ENCODE measurements around the gene PHACTR3. TPM values are rescaled to one million over a fixed set of nuclear protein-coding genes. Genes with fewer than 3 reads are reported as not detected.

Gene PHACTR3
- total and polyA plus RNA-seq, 2 experiments from 2014 or later = 0.45 to 0.61 TPM

GRCh38 chr20:59765599-59766177 lies 161.3 kb downstream of the PHACTR3 start:
- Histone ChIP-seq H3K4me1 (ENCODE audit: insufficient read depth) (no peaks in the 10 kb centered on the region), H3K4me3 (no peak overlapping the region), H3K27me3 (ENCODE audit: insufficient read depth) (no peaks in the 10 kb centered on the region), H3K9me2 (ENCODE audit: insufficient read depth) (peaks cover 5% of the 10 kb centered on the region; the same call in 1 of the 2 replicates), H4K20me1 (replicated peaks; ENCODE audit: insufficient read depth) (no peaks in the 10 kb centered on the region), H3K4me2 (no peak overlapping the region), H3K27ac (ENCODE audit: low read depth) (no peak overlapping the region), H3K36me3 (ENCODE audit: insufficient read depth) (no peaks in the 10 kb centered on the region), H3F3A (replicated peaks; ENCODE audit: low read depth) (no peaks in the 10 kb centered on the region), H2AFZ (no peak overlapping the region), H3K79me2 (replicated peaks; ENCODE audit: insufficient read depth) (no peaks in the 10 kb centered on the region)
- Mint-ChIP-seq H3K4me3 (no peak overlapping the region), H3K36me3 (ENCODE audit: low read depth) (no peaks in the 10 kb centered on the region), H3K27me3 (ENCODE audit: insufficient read depth, low read depth, poor library complexity) (peaks cover 24% of the 10 kb centered on the region), H3K27ac (no peak overlapping the region), H3K4me1 (no peaks in the 10 kb centered on the region), H3K9me3 (peaks cover 16% of the 10 kb centered on the region)
- DNase-seq (ENCODE audit: low spot score) (peak; percentile 71), ATAC-seq (peak; percentile 76)
- TF ChIP-seq REST (IDR thresholded peaks at IDR 0.05; ENCODE audit: unreplicated experiment) = peak; percentile 91
- TF ChIP-seq STAT1 (IDR thresholded peaks at IDR 0.05; ENCODE audit: unreplicated experiment) = no peak

DNA sequence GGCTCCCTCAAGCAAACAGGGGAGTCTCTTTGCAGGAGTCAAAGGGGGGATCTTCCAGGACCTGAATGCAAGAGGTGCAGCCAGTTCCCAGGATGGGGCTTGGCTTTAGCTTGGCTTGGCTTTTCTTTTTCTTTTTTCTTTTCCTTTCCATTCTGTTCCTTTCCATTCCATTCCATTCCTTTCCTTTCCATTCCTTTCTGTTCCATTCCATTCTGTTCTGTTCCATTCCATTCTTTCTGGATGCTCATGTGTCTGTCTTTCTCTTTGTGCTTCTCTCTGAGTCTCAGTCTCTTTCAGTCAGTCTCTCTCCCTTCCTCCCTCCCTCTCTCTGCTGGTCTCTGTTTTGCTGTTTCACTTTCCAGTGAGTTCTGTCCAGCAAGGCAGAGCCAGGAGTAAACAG lies 163.3 kb downstream of the PHACTR3 start:
- Mint-ChIP-seq H3K36me3 (ENCODE audit: low read depth) (no peaks in the 10 kb centered on the region), H3K4me1 (peaks cover 2% of the 10 kb centered on the region; the same call in 1 of the 3 replicates), H3K9me3 (peaks cover 16% of the 10 kb centered on the region), H3K27me3 (ENCODE audit: insufficient read depth, low read depth, poor library complexity) (peaks cover 26% of the 10 kb centered on the region), H3K27ac (no peak overlapping the region), H3K4me3 (no peak overlapping the region)
- Histone ChIP-seq H3F3A (replicated peaks; ENCODE audit: low read depth) (no peaks in the 10 kb centered on the region), H3K9me2 (ENCODE audit: insufficient read depth) (peaks cover 5% of the 10 kb centered on the region; the same call in 1 of the 2 replicates), H3K36me3 (ENCODE audit: insufficient read depth) (no peaks in the 10 kb centered on the region), H3K79me2 (replicated peaks; ENCODE audit: insufficient read depth) (no peaks in the 10 kb centered on the region), H3K27me3 (ENCODE audit: insufficient read depth) (no peaks in the 10 kb centered on the region), H4K20me1 (replicated peaks; ENCODE audit: insufficient read depth) (no peaks in the 10 kb centered on the region), H3K4me3 (no peak overlapping the region), H2AFZ (no peak overlapping the region), H3K27ac (ENCODE audit: low read depth) (no peak overlapping the region), H3K4me2 (no peak overlapping the region), H3K4me1 (ENCODE audit: insufficient read depth) (no peaks in the 10 kb centered on the region)
- ATAC-seq (no peak), DNase-seq (ENCODE audit: low spot score) (no peak)
- no peak for TF ChIP-seq ETS1 (IDR thresholded peaks at IDR 0.05)
- no peak for TF ChIP-seq ZNF331 (CRISPR knock-in tag; IDR thresholded peaks at IDR 0.05; ENCODE audit: low read depth)
- no peak for TF ChIP-seq JUNB (IDR thresholded peaks at IDR 0.05; ENCODE audit: unreplicated experiment)
- TF ChIP-seq REST (IDR thresholded peaks at IDR 0.05; ENCODE audit: unreplicated experiment) = no peak
- no peak for TF ChIP-seq CTCF (conservative IDR thresholded peaks at IDR 0.05; ENCODE audit: low read depth in 2 of 2)
- TF ChIP-seq CREB1 (CRISPR knock-in tag; IDR thresholded peaks at IDR 0.05; ENCODE audit: low read depth) = no peak
- TF ChIP-seq EZH2phosphoT487 (IDR thresholded peaks at IDR 0.05; ENCODE audit: unreplicated experiment) = no peak
